MCF 10A (cell line): ENCODE measurements around the gene ARRB1. TPM values are rescaled to one million over a fixed set of nuclear protein-coding genes. Genes with fewer than 3 reads are reported as not detected.

Experiments
- BruUV-seq: library from RNA; stranded (reverse); fragments of 400-500 nt; replicated peaks from 2 replicates; lab custom pipeline; 2021; lab: Mats Ljungman, UMichigan
- CTCF ChIA-PET: fragments of 300-600 bp; sonication (Branson Sonifier 250); formaldehyde crosslinking; extraction: SDS; loops from one replicate; lab custom pipeline; 2021; ENCODE audit warnings: antibody characterized with exemption, inconsistent platforms; lab: Yijun Ruan, JAX
- POLR2A ChIA-PET: fragments of 300-600, 350-650 bp; sonication (Branson Sonifier 250); formaldehyde crosslinking; extraction: SDS; loops from one replicate; lab custom pipeline; 2020; ENCODE audit warnings: antibody characterized with exemption, inconsistent platforms; lab: Yijun Ruan, JAX
- DNase-seq: peaks from one replicate; pipeline ENCODE4 v3.0.0-alpha.2; 2018; ENCODE audit not compliant: unreplicated experiment
- H3K27ac Mint-ChIP-seq: one replicate; pipeline ENCODE4 v1.8.0; 2022; ENCODE audit warnings: mild to moderate bottlenecking, low read depth, mixed read lengths; ENCODE audit not compliant: unreplicated experiment
- H3K27me3 Mint-ChIP-seq: one replicate; pipeline ENCODE4 v1.8.0; 2022; ENCODE audit warnings: mixed read lengths; ENCODE audit not compliant: insufficient read depth, unreplicated experiment
- H3K36me3 Mint-ChIP-seq: one replicate; pipeline ENCODE4 v1.8.0; 2022; ENCODE audit warnings: mild to moderate bottlenecking, moderate library complexity, mixed read lengths; ENCODE audit not compliant: insufficient read depth, unreplicated experiment
- H3K4me1 Mint-ChIP-seq: one replicate; pipeline ENCODE4 v1.8.0; 2022; ENCODE audit warnings: mixed read lengths; ENCODE audit not compliant: insufficient read depth, unreplicated experiment
- H3K4me3 Mint-ChIP-seq: one replicate; pipeline ENCODE4 v1.8.0; 2022; ENCODE audit warnings: mild to moderate bottlenecking, moderate library complexity, mixed read lengths; ENCODE audit not compliant: unreplicated experiment
- H3K9me3 Mint-ChIP-seq: one replicate; pipeline ENCODE4 v1.8.0; 2022; ENCODE audit warnings: mixed read lengths; ENCODE audit not compliant: unreplicated experiment
- CTCF ChIP-seq: fragments of 200-600 bp; IDR thresholded peaks from one replicate; pipeline ENCODE4 v1.8.0; 2022; ENCODE audit warnings: antibody characterized with exemption, mild to moderate bottlenecking; ENCODE audit not compliant: unreplicated experiment
- intact Hi-C: fragments of 100-400 bp; cut with micrococcal nuclease; formaldehyde crosslinking; loops from 2 replicates; pipeline ENCODE4 v1.14.1; 2022
- total RNA-seq: library from RNA; stranded (reverse); gene quantifications from 2 replicates; pipeline ENCODE4 v1.2.3, GENCODE V29; 2022

Gene ARRB1
- total RNA-seq, 1 experiment from 2014 or later = 0.98 TPM

GRCh38 chr11:75308986-75309385 lies 42.5 kb downstream of the ARRB1 start:
- no peaks in the 10 kb centered on the region for H3K4me1 Mint-ChIP-seq
- no peaks in the 10 kb centered on the region for H3K9me3 Mint-ChIP-seq
- DNase-seq = no peak
- H3K4me3 Mint-ChIP-seq = no peak overlapping the region
- CTCF ChIA-PET = interaction anchor here (0.6 to 2.3 kb wide), 3 partner anchors 29 to 321 kb away, joined by 3 to 13 read pairs (median 3); no protein-coding TSS in a partner anchor
- POLR2A ChIA-PET = no interaction called here
- no peaks in the 10 kb centered on the region for H3K27me3 Mint-ChIP-seq
- no peak overlapping the region for H3K27ac Mint-ChIP-seq
- BruUV-seq = no TSS peak
- no peaks in the 10 kb centered on the region for H3K36me3 Mint-ChIP-seq
- no peak for TF ChIP-seq CTCF
- intact Hi-C loops = no loop called here

GRCh38 chr11:75308116-75308515 lies 43.3 kb downstream of the ARRB1 start:
- BruUV-seq = no TSS peak
- Mint-ChIP-seq H3K9me3 (no peaks in the 10 kb centered on the region), H3K27ac (no peak overlapping the region), H3K4me1 (no peaks in the 10 kb centered on the region), H3K36me3 (no peaks in the 10 kb centered on the region), H3K4me3 (no peak overlapping the region), H3K27me3 (no peaks in the 10 kb centered on the region)
- DNase-seq = no peak
- no peak for TF ChIP-seq CTCF
- intact Hi-C loops = no loop called here
- ChIA-PET CTCF (interaction anchor here (0.6 to 2.3 kb wide), 6 partner anchors 9 to 1446 kb away, joined by 3 to 13 read pairs (median 4); no protein-coding TSS in a partner anchor), POLR2A (no interaction called here)

- H3K27ac Mint-ChIP-seq = no peak overlapping the region
- TF ChIP-seq CTCF = no peak
- no peaks in the 10 kb centered on the region for H3K9me3 Mint-ChIP-seq
- POLR2A ChIA-PET = no interaction called here
- H3K4me3 Mint-ChIP-seq = no peak overlapping the region
- H3K27me3 Mint-ChIP-seq = no peaks in the 10 kb centered on the region
- CTCF ChIA-PET = interaction anchor here (0.5 to 2.3 kb wide), 3 partner anchors 25 to 54 kb away, joined by 3 to 13 read pairs (median 6); no protein-coding TSS in a partner anchor
- H3K36me3 Mint-ChIP-seq = no peaks in the 10 kb centered on the region
- intact Hi-C loops = no loop called here
- DNase-seq = no peak
- BruUV-seq = no TSS peak
- H3K4me1 Mint-ChIP-seq = no peaks in the 10 kb centered on the region
Measured at GRCh38 chr11:75307058-75307457, 44.4 kb downstream of the ARRB1 start.

- DNase-seq = no peak
- Mint-ChIP-seq H3K9me3 (no peaks in the 10 kb centered on the region), H3K27me3 (no peaks in the 10 kb centered on the region), H3K27ac (no peak overlapping the region), H3K4me1 (no peaks in the 10 kb centered on the region), H3K36me3 (no peaks in the 10 kb centered on the region), H3K4me3 (no peak overlapping the region)
- no TSS peak for BruUV-seq
- ChIA-PET POLR2A (no interaction called here), CTCF (interaction anchor here (1.8 kb wide), 1 partner anchor 25 kb away, joined by 6 read pairs; no protein-coding TSS in a partner anchor)
- intact Hi-C loops = no loop called here
- no peak for TF ChIP-seq CTCF
Measured at GRCh38 chr11:75306529-75306928, 44.9 kb downstream of the ARRB1 start.
